H1 (cell line): ENCODE data around the gene PPP1R13B. TPM values are rescaled to one million over a fixed set of nuclear protein-coding genes. Genes with fewer than 3 reads are reported as not detected.

Experiments used
- GABPA ChIP-seq: IDR thresholded peaks from 2 replicates; pipeline ENCODE4 v1.6.1; 2011; ENCODE audit warnings: mild to moderate bottlenecking, low read length, moderate library complexity, borderline replicate concordance; ENCODE audit not compliant: insufficient read depth
- RFX5 ChIP-seq: IDR thresholded peaks from 2 replicates; pipeline ENCODE4 v1.6.1; 2011; ENCODE audit warnings: low read depth, low read length, improper control_type of control experiment, borderline replicate concordance
- SIRT6 ChIP-seq: IDR thresholded peaks from one replicate; pipeline ENCODE4 v1.7.1; 2012; ENCODE audit warnings: low read length, inconsistent platforms
- SIX5 ChIP-seq: IDR thresholded peaks from 2 replicates; pipeline ENCODE4 v1.6.1; 2011; ENCODE audit warnings: mild to moderate bottlenecking, low read depth, low read length
- SP2 ChIP-seq: IDR thresholded peaks from 2 replicates; pipeline ENCODE4 v1.6.1; 2012; ENCODE audit warnings: mild to moderate bottlenecking, low read length, inconsistent platforms
- polyA plus RNA-seq, 7 experiments: library from polyadenylated mRNA; depleted of rRNA in 3 of 7; stranded (reverse) in 5 of 7; unstranded in 2 of 7; fragments of >200 nt in 5 of 7; fragments of 200-250 nt in 2 of 7; gene quantifications; 1 replicate in 5 of 7; 2 replicates in 1 of 7; 4 replicates in 1 of 7; pipeline versions ENCODE4 v1.2.1 to v1.2.3, GENCODE V29; 2011 to 2013; ENCODE audit warnings: missing spikeins in 2 of 7, mixed read lengths in 2 of 7
- total RNA-seq: library from RNA; stranded (reverse); fragmentation: NEBNext Ultra II Directional; extraction: Animal tissue kit (Norgen Biotek cat#: 25700); gene quantifications from 2 replicates; pipeline ENCODE4 v1.2.1, GENCODE V29; 2021
- TF ChIP-seq, protein P1 (sequence below): IDR thresholded peaks from 2 replicates; pipeline ENCODE4 v1.6.1; 2012; ENCODE audit warnings: low read length, inconsistent platforms
- TF ChIP-seq, protein P2 (sequence below): fragments of 300-600 bp; sonication (generic); IDR thresholded peaks from 2 replicates; pipeline ENCODE4 v1.7.1; 2012; ENCODE audit warnings: low read length, moderate library complexity, mild to moderate bottlenecking, inconsistent platforms; ENCODE audit not compliant: insufficient replicate concordance

The PPP1R13B gene
- total and polyA plus RNA-seq, 2 of the 8 experiments (the other 6 are each of a cell fraction or from before 2014, with no cell fraction given): 2.6 to 8.9 TPM

DNA sequence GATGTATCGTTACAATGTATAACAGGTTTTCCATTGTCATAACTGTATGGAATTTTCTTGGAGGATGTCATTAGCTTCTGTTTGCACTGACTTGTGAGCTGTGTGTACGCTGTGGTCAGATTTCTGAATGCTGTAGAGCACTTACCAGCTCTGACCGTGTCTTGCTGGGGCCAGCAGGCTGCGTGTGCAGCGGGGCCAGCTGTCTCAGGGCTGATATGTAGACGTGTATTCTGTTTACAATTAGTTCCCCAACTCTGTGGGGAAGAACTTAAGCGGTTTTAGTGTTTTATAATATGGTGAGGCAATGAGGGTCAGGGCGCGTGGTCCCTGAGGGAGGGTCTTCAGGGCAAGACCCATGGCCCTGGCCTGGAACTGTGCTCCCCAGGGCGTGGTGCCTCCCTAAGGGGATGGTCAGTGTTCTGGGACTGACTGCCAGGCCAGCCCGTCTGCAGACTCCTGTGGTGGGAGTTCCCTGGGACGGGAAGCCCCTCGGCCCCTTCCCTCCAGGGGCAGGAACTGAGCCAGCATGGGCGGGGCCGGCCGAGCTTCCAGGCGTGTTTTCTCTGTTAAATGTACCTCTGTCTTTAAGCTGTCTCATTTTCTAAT, 150.8 kb downstream of the PPP1R13B start (continued):
- TF ChIP-seq, protein P1, sequence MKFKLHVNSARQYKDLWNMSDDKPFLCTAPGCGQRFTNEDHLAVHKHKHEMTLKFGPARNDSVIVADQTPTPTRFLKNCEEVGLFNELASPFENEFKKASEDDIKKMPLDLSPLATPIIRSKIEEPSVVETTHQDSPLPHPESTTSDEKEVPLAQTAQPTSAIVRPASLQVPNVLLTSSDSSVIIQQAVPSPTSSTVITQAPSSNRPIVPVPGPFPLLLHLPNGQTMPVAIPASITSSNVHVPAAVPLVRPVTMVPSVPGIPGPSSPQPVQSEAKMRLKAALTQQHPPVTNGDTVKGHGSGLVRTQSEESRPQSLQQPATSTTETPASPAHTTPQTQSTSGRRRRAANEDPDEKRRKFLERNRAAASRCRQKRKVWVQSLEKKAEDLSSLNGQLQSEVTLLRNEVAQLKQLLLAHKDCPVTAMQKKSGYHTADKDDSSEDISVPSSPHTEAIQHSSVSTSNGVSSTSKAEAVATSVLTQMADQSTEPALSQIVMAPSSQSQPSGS: no peak
- TF ChIP-seq GABPA (no peak), SP2 (no peak), RFX5 (no peak), SIRT6 (no peak), SIX5 (no peak)
- TF ChIP-seq, protein P2, sequence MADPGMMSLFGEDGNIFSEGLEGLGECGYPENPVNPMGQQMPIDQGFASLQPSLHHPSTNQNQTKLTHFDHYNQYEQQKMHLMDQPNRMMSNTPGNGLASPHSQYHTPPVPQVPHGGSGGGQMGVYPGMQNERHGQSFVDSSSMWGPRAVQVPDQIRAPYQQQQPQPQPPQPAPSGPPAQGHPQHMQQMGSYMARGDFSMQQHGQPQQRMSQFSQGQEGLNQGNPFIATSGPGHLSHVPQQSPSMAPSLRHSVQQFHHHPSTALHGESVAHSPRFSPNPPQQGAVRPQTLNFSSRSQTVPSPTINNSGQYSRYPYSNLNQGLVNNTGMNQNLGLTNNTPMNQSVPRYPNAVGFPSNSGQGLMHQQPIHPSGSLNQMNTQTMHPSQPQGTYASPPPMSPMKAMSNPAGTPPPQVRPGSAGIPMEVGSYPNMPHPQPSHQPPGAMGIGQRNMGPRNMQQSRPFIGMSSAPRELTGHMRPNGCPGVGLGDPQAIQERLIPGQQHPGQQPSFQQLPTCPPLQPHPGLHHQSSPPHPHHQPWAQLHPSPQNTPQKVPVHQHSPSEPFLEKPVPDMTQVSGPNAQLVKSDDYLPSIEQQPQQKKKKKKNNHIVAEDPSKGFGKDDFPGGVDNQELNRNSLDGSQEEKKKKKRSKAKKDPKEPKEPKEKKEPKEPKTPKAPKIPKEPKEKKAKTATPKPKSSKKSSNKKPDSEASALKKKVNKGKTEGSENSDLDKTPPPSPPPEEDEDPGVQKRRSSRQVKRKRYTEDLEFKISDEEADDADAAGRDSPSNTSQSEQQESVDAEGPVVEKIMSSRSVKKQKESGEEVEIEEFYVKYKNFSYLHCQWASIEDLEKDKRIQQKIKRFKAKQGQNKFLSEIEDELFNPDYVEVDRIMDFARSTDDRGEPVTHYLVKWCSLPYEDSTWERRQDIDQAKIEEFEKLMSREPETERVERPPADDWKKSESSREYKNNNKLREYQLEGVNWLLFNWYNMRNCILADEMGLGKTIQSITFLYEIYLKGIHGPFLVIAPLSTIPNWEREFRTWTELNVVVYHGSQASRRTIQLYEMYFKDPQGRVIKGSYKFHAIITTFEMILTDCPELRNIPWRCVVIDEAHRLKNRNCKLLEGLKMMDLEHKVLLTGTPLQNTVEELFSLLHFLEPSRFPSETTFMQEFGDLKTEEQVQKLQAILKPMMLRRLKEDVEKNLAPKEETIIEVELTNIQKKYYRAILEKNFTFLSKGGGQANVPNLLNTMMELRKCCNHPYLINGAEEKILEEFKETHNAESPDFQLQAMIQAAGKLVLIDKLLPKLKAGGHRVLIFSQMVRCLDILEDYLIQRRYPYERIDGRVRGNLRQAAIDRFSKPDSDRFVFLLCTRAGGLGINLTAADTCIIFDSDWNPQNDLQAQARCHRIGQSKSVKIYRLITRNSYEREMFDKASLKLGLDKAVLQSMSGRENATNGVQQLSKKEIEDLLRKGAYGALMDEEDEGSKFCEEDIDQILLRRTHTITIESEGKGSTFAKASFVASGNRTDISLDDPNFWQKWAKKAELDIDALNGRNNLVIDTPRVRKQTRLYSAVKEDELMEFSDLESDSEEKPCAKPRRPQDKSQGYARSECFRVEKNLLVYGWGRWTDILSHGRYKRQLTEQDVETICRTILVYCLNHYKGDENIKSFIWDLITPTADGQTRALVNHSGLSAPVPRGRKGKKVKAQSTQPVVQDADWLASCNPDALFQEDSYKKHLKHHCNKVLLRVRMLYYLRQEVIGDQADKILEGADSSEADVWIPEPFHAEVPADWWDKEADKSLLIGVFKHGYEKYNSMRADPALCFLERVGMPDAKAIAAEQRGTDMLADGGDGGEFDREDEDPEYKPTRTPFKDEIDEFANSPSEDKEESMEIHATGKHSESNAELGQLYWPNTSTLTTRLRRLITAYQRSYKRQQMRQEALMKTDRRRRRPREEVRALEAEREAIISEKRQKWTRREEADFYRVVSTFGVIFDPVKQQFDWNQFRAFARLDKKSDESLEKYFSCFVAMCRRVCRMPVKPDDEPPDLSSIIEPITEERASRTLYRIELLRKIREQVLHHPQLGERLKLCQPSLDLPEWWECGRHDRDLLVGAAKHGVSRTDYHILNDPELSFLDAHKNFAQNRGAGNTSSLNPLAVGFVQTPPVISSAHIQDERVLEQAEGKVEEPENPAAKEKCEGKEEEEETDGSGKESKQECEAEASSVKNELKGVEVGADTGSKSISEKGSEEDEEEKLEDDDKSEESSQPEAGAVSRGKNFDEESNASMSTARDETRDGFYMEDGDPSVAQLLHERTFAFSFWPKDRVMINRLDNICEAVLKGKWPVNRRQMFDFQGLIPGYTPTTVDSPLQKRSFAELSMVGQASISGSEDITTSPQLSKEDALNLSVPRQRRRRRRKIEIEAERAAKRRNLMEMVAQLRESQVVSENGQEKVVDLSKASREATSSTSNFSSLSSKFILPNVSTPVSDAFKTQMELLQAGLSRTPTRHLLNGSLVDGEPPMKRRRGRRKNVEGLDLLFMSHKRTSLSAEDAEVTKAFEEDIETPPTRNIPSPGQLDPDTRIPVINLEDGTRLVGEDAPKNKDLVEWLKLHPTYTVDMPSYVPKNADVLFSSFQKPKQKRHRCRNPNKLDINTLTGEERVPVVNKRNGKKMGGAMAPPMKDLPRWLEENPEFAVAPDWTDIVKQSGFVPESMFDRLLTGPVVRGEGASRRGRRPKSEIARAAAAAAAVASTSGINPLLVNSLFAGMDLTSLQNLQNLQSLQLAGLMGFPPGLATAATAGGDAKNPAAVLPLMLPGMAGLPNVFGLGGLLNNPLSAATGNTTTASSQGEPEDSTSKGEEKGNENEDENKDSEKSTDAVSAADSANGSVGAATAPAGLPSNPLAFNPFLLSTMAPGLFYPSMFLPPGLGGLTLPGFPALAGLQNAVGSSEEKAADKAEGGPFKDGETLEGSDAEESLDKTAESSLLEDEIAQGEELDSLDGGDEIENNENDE: no peak
